Non-pigmented ciliary epithelial cell (primary cell): ENCODE results near the gene ALDH1A1.

Source experiments
- DNase-seq: peaks from one replicate; pipeline ENCODE4 v3.0.0-alpha.2; 2010; ENCODE audit warnings: low read depth

ALDH1A1 gene

GRCh38 chr9:72917892-72918509 is 34.9 kb downstream of the ALDH1A1 start:
- DNase-seq = no peak

- no peak for DNase-seq
Measured at GRCh38 chr9:72915659-72916058, 37.2 kb downstream of the ALDH1A1 start.

- DNase-seq = no peak
Measured at GRCh38 chr9:72914750-72915149, 38.1 kb downstream of the ALDH1A1 start.

- DNase-seq = no peak
Measured at GRCh38 chr9:72913382-72914009, 39.4 kb downstream of the ALDH1A1 start.

- DNase-seq = no peak
Measured at GRCh38 chr9:72912476-72913381, 40.1 kb downstream of the ALDH1A1 start.

GRCh38 chr9:72911816-72912215 is 41.0 kb downstream of the ALDH1A1 start:
- DNase-seq = no peak

GRCh38 chr9:72911247-72911775 is 41.5 kb downstream of the ALDH1A1 start:
- no peak for DNase-seq

GRCh38 chr9:72909428-72909827 is 43.4 kb downstream of the ALDH1A1 start:
- no peak for DNase-seq

GRCh38 chr9:72907421-72907820 is 45.4 kb downstream of the ALDH1A1 start:
- no peak for DNase-seq

GRCh38 chr9:72906810-72907209 is 46.0 kb downstream of the ALDH1A1 start:
- no peak for DNase-seq

- DNase-seq = no peak
Measured at GRCh38 chr9:72905514-72906480, 47.1 kb downstream of the ALDH1A1 start.

- DNase-seq = no peak
Measured at GRCh38 chr9:72904267-72905093, 48.4 kb downstream of the ALDH1A1 start.

GRCh38 chr9:72903103-72903502 is 49.8 kb downstream of the ALDH1A1 start:
- no peak for DNase-seq

- no peak for DNase-seq
Measured at GRCh38 chr9:72902268-72902667, 50.6 kb downstream of the ALDH1A1 start.

GRCh38 chr9:72899734-72900477 is 52.9 kb downstream of the ALDH1A1 start:
- DNase-seq = no peak

- no peak for DNase-seq
Measured at GRCh38 chr9:72898784-72899733, 53.8 kb downstream of the ALDH1A1 start.

GRCh38 chr9:72898360-72898759 is 54.5 kb downstream of the ALDH1A1 start:
- DNase-seq = no peak

- DNase-seq = no peak
Measured at GRCh38 chr9:72897069-72897649, 55.7 kb downstream of the ALDH1A1 start.
